NCI-H1092 (cell line): ENCODE measurements around the gene C19orf25.
"Not testable (repeated sequence)": the region's sequence is repeated elsewhere in the genome, so short reads cannot be mapped to it uniquely, and the experiment has no call there.

ENCODE experiments used
- DNase-seq: peaks from one replicate; lab custom pipeline; 2025; lab: John Stamatoyannopoulos, UW

The C19orf25 gene

GRCh38 chr19:1481893-1482360, 2.9 kb upstream of the C19orf25 start:
- no peak for DNase-seq

GRCh38 chr19:1481224-1481892, 2.3 kb upstream of the C19orf25 start:
- DNase-seq: no peak

GRCh38 chr19:1477056-1477455, 2.0 kb downstream of the C19orf25 start:
- not testable (repeated sequence) for DNase-seq

DNA sequence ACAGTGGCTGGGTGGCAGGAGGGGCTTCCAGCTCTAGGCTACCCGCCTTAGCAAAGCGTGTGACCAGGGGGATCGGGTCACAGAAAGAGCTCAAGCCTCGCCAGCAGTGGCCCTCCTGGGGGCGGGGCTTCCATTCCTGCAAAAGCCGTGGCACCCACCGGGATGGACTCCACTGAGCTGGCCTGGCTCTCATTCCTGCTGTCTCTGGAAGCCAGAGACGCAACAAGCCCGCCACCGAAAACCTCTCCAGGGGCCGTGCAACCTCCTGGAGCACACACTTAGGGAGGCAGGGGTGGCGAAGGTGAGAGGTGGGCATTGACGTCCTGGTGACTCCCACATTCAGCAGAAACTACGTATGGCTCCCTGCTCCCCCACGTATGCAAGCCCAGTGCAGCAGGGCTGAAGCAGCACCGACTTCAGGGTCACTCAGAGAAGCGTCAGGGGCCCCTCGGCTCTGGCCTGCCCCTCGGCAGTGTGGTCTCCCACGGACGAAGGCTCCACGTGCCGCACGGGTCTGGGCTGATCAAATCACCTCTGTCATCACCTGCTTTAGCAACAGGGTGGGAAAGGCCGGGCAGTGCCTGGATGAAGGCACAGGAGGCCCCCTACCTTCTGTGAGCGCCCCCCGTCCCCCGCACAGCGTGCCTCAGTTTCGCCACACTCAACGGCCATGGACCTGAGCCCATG, 3.1 kb downstream of the C19orf25 start:
- no peak for DNase-seq

GRCh38 chr19:1474765-1475351, 4.2 kb downstream of the C19orf25 start:
- DNase-seq: no peak

- DNase-seq: no peak
These were observed 4.8 kb downstream of the C19orf25 start for GRCh38 chr19:1474011-1474764.

DNA sequence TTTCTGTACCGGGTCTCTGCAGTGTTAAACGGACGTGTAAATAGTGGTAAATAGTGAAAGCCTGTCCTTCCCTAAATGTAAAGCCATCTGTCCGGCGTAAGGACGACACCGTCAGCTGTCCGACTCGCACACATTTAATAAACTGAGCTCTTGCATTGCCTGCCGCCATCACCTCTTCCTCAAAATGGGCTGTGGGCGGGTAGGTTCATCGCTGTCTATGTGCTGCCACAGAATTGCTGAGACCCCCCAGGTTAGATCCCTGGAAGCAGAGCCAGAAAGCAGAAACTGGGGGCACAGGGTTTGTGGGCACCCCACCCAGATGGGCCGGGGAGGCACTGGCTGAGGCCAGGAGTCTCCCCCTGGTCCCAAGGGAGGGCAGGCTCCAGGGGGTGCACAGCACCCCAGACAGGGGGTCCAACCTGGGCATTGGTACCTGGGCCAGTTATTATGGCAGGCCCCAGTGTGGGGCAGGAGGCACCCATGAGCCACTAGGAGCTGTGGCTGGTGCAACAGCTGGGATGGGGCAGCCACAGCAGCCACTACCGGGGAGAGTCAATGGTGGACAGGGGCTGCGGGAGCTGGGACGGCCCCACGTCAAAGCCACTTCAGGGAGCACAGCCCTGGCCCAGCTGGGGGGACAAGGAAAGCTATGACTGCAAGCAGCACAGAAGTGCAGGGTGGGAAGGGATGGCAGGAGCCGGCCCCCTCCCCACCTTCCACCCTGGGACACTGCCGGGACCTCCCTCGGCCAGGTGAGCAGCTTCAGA, 5.7 kb downstream of the C19orf25 start:
- DNase-seq: no peak

GRCh38 chr19:1472231-1473084, 6.6 kb downstream of the C19orf25 start:
- DNase-seq: no peak

GRCh38 chr19:1471515-1472160, 7.4 kb downstream of the C19orf25 start:
- no peak for DNase-seq

GRCh38 chr19:1471010-1471514, 8.0 kb downstream of the C19orf25 start:
- DNase-seq: no peak

- no peak for DNase-seq
These were observed 8.6 kb downstream of the C19orf25 start for GRCh38 chr19:1470305-1471009.

- DNase-seq: no peak
These were observed 9.0 kb downstream of the C19orf25 start for GRCh38 chr19:1470055-1470304.

DNA sequence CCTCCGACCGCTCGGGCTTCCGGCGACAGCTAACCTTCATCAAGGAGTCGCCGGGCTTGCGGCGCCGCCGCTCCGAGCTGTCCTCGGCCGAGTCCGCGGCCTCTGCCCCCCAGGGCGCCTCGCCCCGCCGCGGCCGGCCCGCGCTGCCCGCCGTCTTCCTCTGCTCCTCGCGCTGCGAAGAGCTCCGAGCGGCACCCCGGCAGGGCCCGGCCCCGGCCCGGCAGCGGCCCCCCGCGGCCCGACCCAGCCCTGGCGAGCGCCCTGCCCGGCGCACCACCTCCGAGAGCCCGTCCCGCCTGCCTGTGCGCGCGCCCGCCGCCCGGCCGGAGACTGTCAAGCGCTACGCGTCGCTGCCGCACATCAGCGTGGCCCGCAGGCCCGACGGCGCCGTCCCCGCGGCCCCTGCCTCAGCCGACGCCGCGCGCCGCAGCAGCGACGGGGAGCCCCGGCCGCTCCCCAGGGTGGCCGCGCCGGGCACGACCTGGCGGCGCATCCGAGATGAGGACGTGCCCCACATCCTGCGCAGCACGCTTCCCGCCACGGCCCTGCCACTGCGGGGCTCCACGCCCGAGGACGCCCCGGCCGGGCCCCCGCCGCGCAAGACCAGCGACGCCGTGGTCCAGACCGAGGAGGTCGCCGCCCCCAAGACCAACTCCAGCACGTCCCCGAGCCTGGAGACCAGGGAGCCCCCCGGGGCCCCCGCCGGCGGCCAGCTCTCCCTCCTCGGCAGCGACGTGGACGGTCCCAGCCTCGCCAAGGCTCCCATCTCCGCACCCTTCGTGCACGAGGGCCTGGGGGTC, 9.6 kb downstream of the C19orf25 start:
- DNase-seq: no peak

DNA sequence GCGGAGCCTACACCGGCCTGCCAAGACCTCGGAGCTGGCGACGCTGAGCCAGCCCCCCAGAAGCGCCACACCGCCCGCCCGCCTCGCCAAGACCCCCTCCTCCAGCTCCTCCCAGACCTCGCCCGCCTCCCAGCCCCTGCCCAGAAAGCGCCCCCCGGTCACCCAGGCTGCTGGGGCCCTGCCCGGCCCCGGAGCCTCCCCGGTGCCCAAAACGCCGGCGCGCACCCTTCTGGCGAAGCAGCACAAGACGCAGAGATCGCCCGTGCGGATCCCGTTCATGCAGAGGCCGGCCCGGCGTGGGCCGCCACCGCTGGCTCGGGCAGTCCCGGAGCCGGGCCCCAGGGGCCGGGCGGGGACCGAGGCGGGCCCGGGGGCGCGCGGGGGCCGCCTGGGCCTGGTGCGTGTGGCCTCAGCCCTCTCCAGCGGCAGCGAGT, 10.2 kb downstream of the C19orf25 start:
- DNase-seq: no peak

DNA sequence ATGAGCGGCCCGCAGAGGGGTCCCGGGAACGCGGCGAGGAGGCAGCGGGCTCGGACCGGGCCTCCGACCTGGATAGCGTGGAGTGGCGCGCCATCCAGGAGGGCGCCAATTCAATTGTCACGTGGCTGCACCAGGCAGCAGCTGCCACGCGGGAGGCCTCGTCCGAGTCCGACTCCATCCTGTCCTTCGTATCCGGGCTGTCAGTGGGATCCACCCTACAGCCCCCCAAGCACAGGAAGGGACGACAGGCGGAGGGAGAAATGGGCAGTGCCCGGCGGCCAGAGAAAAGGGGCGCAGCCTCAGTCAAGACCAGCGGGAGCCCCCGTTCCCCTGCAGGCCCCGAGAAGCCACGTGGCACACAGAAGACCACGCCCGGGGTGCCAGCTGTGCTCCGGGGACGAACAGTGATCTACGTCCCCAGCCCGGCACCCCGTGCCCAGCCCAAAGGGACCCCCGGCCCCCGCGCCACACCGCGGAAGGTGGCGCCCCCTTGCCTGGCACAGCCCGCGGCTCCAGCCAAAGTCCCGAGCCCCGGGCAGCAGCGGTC, 10.7 kb downstream of the C19orf25 start:
- no peak for DNase-seq

GRCh38 chr19:1467490-1468273, 11.3 kb downstream of the C19orf25 start:
- DNase-seq: no peak

GRCh38 chr19:1467215-1467489, 11.9 kb downstream of the C19orf25 start:
- no peak for DNase-seq
